ENCODE results near the gene DCAF8.

The DCAF8 gene

GRCh38 chr1:160207118-160207650 is 55.2 kb downstream of the DCAF8 start:
- no peaks in the 10 kb centered on the region for H3K27me3 ChIP-seq (ENCODE audit: insufficient read depth, poor library complexity, severe bottlenecking)
- DNase-seq (ENCODE audit: low spot score) (no peak), ATAC-seq (ENCODE audit: low read depth) (no peak)
- H3K27ac ChIP-seq (ENCODE audit: poor library complexity, severe bottlenecking), result peak overlapping the region; percentile 67
- H3K4me3 ChIP-seq (ENCODE audit: severe bottlenecking), result no peak overlapping the region
- H3K4me1 ChIP-seq (ENCODE audit: insufficient read depth, poor library complexity, severe bottlenecking), result peaks cover 10% of the 10 kb centered on the region
- peaks cover 52% of the 10 kb centered on the region for H3K36me3 ChIP-seq (ENCODE audit: low read depth)
- TF ChIP-seq CTCF (IDR thresholded peaks at IDR 0.05; ENCODE audit: poor library complexity, severe bottlenecking), result no peak
- H3K9me3 ChIP-seq (ENCODE audit: severe bottlenecking), result no peaks in the 10 kb centered on the region

- TF ChIP-seq CTCF (IDR thresholded peaks at IDR 0.05; ENCODE audit: poor library complexity, severe bottlenecking), result no peak
- no peaks in the 10 kb centered on the region for H3K27me3 ChIP-seq (ENCODE audit: insufficient read depth, poor library complexity, severe bottlenecking)
- peak overlapping the region; percentile 67 for H3K27ac ChIP-seq (ENCODE audit: poor library complexity, severe bottlenecking)
- H3K4me1 ChIP-seq (ENCODE audit: insufficient read depth, poor library complexity, severe bottlenecking), result peaks cover 10% of the 10 kb centered on the region
- H3K36me3 ChIP-seq (ENCODE audit: low read depth), result peaks cover 46% of the 10 kb centered on the region
- ATAC-seq (ENCODE audit: low read depth), result peak; percentile 40
- no peaks in the 10 kb centered on the region for H3K9me3 ChIP-seq (ENCODE audit: severe bottlenecking)
- DNase-seq (ENCODE audit: low spot score), result no peak
- H3K4me3 ChIP-seq (ENCODE audit: severe bottlenecking), result peak overlapping the region; percentile 96
Measured at GRCh38 chr1:160206421-160207117, 55.8 kb downstream of the DCAF8 start.

- H3K36me3 ChIP-seq (ENCODE audit: low read depth), result peaks cover 40% of the 10 kb centered on the region
- no peak for DNase-seq (ENCODE audit: low spot score)
- H3K27ac ChIP-seq (ENCODE audit: poor library complexity, severe bottlenecking), result peak overlapping the region; percentile 67
- peak overlapping the region; percentile 96 for H3K4me3 ChIP-seq (ENCODE audit: severe bottlenecking)
- no peak for TF ChIP-seq CTCF (IDR thresholded peaks at IDR 0.05; ENCODE audit: poor library complexity, severe bottlenecking)
- peaks cover 10% of the 10 kb centered on the region for H3K4me1 ChIP-seq (ENCODE audit: insufficient read depth, poor library complexity, severe bottlenecking)
- no peaks in the 10 kb centered on the region for H3K27me3 ChIP-seq (ENCODE audit: insufficient read depth, poor library complexity, severe bottlenecking)
- ATAC-seq (ENCODE audit: low read depth), result peak; percentile 63
- no peaks in the 10 kb centered on the region for H3K9me3 ChIP-seq (ENCODE audit: severe bottlenecking)
Measured at GRCh38 chr1:160206036-160206389, 56.3 kb downstream of the DCAF8 start.

- TF ChIP-seq CTCF (IDR thresholded peaks at IDR 0.05; ENCODE audit: poor library complexity, severe bottlenecking), result no peak
- Histone ChIP-seq H3K4me1 (ENCODE audit: insufficient read depth, poor library complexity, severe bottlenecking) (peaks cover 10% of the 10 kb centered on the region), H3K36me3 (ENCODE audit: low read depth) (peaks cover 36% of the 10 kb centered on the region), H3K27ac (ENCODE audit: poor library complexity, severe bottlenecking) (peak within 1 kb of the TSS; percentile 67), H3K9me3 (ENCODE audit: severe bottlenecking) (no peaks in the 10 kb centered on the region), H3K4me3 (ENCODE audit: severe bottlenecking) (peak within 1 kb of the TSS; percentile 96), H3K27me3 (ENCODE audit: insufficient read depth, poor library complexity, severe bottlenecking) (no peaks in the 10 kb centered on the region)
- ATAC-seq (ENCODE audit: low read depth) (peak; percentile 71), DNase-seq (ENCODE audit: low spot score) (no peak)
Measured at GRCh38 chr1:160205242-160206035, 56.9 kb downstream of the DCAF8 start, which contains the start of gene PEA15. TSS of gene PEA15 (plus strand) at chr1:160205384. CDS start at chr1:160211545, 6,161 bp downstream.
